H1 (cell line): ENCODE measurements around the gene HLF. TPM values are rescaled to one million over a fixed set of nuclear protein-coding genes. Genes with fewer than 3 reads are reported as not detected.

Experiments
- CTCF ChIA-PET: fragments of 300-600 bp; sonication (Branson Sonifier 250); formaldehyde crosslinking; loops from one replicate; lab custom pipeline; 2021; ENCODE audit not compliant: partially characterized antibody; lab: Charles Lee
- POLR2A ChIA-PET: fragments of 300-600 bp; sonication (Branson Sonifier 250); formaldehyde crosslinking; loops from one replicate; lab custom pipeline; 2021; ENCODE audit warnings: inconsistent platforms; ENCODE audit not compliant: partially characterized antibody; lab: Charles Lee
- DNase-seq, 2 experiments: peaks; one replicate each; pipeline versions ENCODE4 v3.0.0 to v3.0.0-alpha.2; 2010 to 2022; ENCODE audit warnings: low spot score in 2 of 2, low read depth in 1 of 2, mixed read lengths in 1 of 2
- FAIRE-seq: peaks from 2 replicates; lab custom pipeline; 2011; peaks lifted over from hg19 to GRCh38; lab: Jason Lieb, UNC
- H2AFZ ChIP-seq: 2 replicates; pipeline ENCODE4 v1.8.1; 2012; ENCODE audit warnings: low read length, inconsistent platforms
- H2AK5ac ChIP-seq: 2 replicates; pipeline ENCODE4 v1.6.1; 2013; ENCODE audit warnings: low read depth, low read length
- H2BK120ac ChIP-seq: replicated peaks from 2 replicates; pipeline ENCODE3; 2013; ENCODE audit warnings: low read depth, low read length, inconsistent platforms
- H2BK12ac ChIP-seq: 2 replicates; pipeline ENCODE4 v1.6.1; 2013; ENCODE audit warnings: low read depth, low read length
- H2BK15ac ChIP-seq: 2 replicates; pipeline ENCODE4 v1.6.1; 2013; ENCODE audit warnings: low read length
- H2BK20ac ChIP-seq: 2 replicates; pipeline ENCODE4 v1.6.1; 2013; ENCODE audit warnings: low read length
- H2BK5ac ChIP-seq: 2 replicates; pipeline ENCODE4 v1.6.1; 2013; ENCODE audit warnings: low read depth, low read length
- H3K14ac ChIP-seq: 2 replicates; pipeline ENCODE4 v1.6.1; 2013; ENCODE audit warnings: inconsistent platforms; ENCODE audit not compliant: insufficient read length
- H3K18ac ChIP-seq: 2 replicates; pipeline ENCODE4 v1.6.1; 2013; ENCODE audit warnings: low read length; ENCODE audit errors: extremely low read depth
- H3K23ac ChIP-seq: 2 replicates; pipeline ENCODE4 v1.6.1; 2013; ENCODE audit warnings: inconsistent platforms; ENCODE audit not compliant: insufficient read length
- H3K23me2 ChIP-seq: 2 replicates; pipeline ENCODE4 v1.6.1; 2013; ENCODE audit warnings: low read depth, low read length
- H3K27ac ChIP-seq: 2 replicates; pipeline ENCODE4 v1.6.1; 2011; ENCODE audit warnings: low read depth, low read length, inconsistent platforms
- H3K27me3 ChIP-seq, 4 experiments: replicated peaks in 1 of 4; 1 replicate in 1 of 4; 2 replicates in 3 of 4; pipeline versions ENCODE4 v1.6.1 to v1.8.1; 2011 to 2013; ENCODE audit warnings: low read length in 3 of 4, mild to moderate bottlenecking in 3 of 4, inconsistent platforms in 2 of 4, mixed read lengths in 2 of 4, moderate library complexity in 1 of 4; ENCODE audit not compliant: control insufficient read depth in 3 of 4, insufficient read depth in 3 of 4; ENCODE audit errors: extremely low read depth in 1 of 4
- H3K36me3 ChIP-seq, 4 experiments: 2 replicates each; pipeline versions ENCODE4 v1.6.1 to v1.8.1; 2011 to 2013; ENCODE audit warnings: mild to moderate bottlenecking in 4 of 4, low read length in 3 of 4, moderate library complexity in 2 of 4, control low read depth in 1 of 4, inconsistent platforms in 1 of 4; ENCODE audit not compliant: insufficient read depth in 4 of 4, control insufficient read depth in 2 of 4
- H3K4ac ChIP-seq: replicated peaks from 2 replicates; pipeline ENCODE3; 2013; ENCODE audit warnings: low read length, low read depth, mixed read lengths, inconsistent platforms; ENCODE audit not compliant: insufficient read length
- H3K4me1 ChIP-seq, 4 experiments: replicated peaks in 1 of 4; 1 replicate in 1 of 4; 2 replicates in 3 of 4; pipeline versions ENCODE4 v1.6.1 to v1.8.1; 2011 to 2013; ENCODE audit warnings: low read length in 3 of 4, inconsistent platforms in 2 of 4, mixed read lengths in 1 of 4; ENCODE audit not compliant: insufficient read depth in 4 of 4, control insufficient read depth in 3 of 4
- H3K4me2 ChIP-seq, 2 experiments: 2 replicates each; pipeline versions ENCODE4 v1.6.1 to v1.8.1; 2011 to 2013; ENCODE audit warnings: low read depth in 2 of 2, low read length in 2 of 2, control low read depth in 1 of 2, inconsistent platforms in 1 of 2, mild to moderate bottlenecking in 1 of 2; ENCODE audit not compliant: insufficient read depth in 1 of 2
- H3K4me3 ChIP-seq, 4 experiments: fragments of 200-600, 300-600 bp in 1 of 4; sonication (generic), shearing (Covaris generic), sonication (Bioruptor Twin) in 1 of 4; 2 replicates each; pipeline versions ENCODE4 v1.5.1 to v1.8.1; 2011 to 2016; ENCODE audit warnings: low read length in 4 of 4, low read depth in 3 of 4, control low read depth in 2 of 4, inconsistent platforms in 2 of 4, mild to moderate bottlenecking in 2 of 4, mixed read lengths in 1 of 4, moderate library complexity in 1 of 4; ENCODE audit not compliant: insufficient read depth in 2 of 4; ENCODE audit errors: extremely low read depth in 1 of 4
- H3K56ac ChIP-seq: replicated peaks from 2 replicates; pipeline ENCODE3; 2013; ENCODE audit warnings: low read depth, mild to moderate bottlenecking, mixed read lengths, low read length, inconsistent platforms; ENCODE audit not compliant: insufficient read length
- H3K79me1 ChIP-seq: 2 replicates; pipeline ENCODE4 v1.6.1; 2013; ENCODE audit warnings: low read depth, low read length, control low read depth
- H3K79me2 ChIP-seq, 2 experiments: 2 replicates each; pipeline versions ENCODE4 v1.6.1 to v1.8.1; 2012 to 2013; ENCODE audit warnings: low read length in 2 of 2, mild to moderate bottlenecking in 2 of 2, inconsistent platforms in 1 of 2; ENCODE audit not compliant: insufficient read depth in 2 of 2, control insufficient read depth in 1 of 2
- H3K9ac ChIP-seq, 4 experiments: replicated peaks in 1 of 4; 1 replicate in 1 of 4; 2 replicates in 3 of 4; pipeline versions ENCODE4 v1.6.1 to v1.8.1; 2011 to 2013; ENCODE audit warnings: low read depth in 3 of 4, low read length in 3 of 4, control low read depth in 2 of 4, mild to moderate bottlenecking in 2 of 4, moderate library complexity in 2 of 4, inconsistent platforms in 1 of 4; ENCODE audit errors: extremely low read depth in 1 of 4
- H3K9me3 ChIP-seq, 2 experiments: 2 replicates each; pipeline versions ENCODE4 v1.6.1 to v1.8.1; 2012 to 2013; ENCODE audit warnings: mild to moderate bottlenecking in 2 of 2, moderate library complexity in 2 of 2, control low read depth in 1 of 2, inconsistent platforms in 1 of 2, low read depth in 1 of 2, low read length in 1 of 2, mixed read lengths in 1 of 2; ENCODE audit not compliant: insufficient read depth in 2 of 2
- H4K20me1 ChIP-seq, 2 experiments: replicated peaks in 1 of 2; 2 replicates each; pipeline versions ENCODE3 to v1.8.1; 2011 to 2013; ENCODE audit warnings: inconsistent platforms in 2 of 2, low read length in 2 of 2, mild to moderate bottlenecking in 1 of 2; ENCODE audit not compliant: insufficient read depth in 2 of 2, control insufficient read depth in 1 of 2
- H4K5ac ChIP-seq: 2 replicates; pipeline ENCODE4 v1.6.1; 2013; ENCODE audit warnings: low read length, low read depth, mixed read lengths, inconsistent platforms; ENCODE audit not compliant: insufficient read length
- H4K8ac ChIP-seq: 2 replicates; pipeline ENCODE4 v1.8.0; 2013; ENCODE audit warnings: mild to moderate bottlenecking, moderate library complexity, low read length, inconsistent platforms; ENCODE audit not compliant: insufficient read depth; ENCODE audit errors: extremely low read depth
- H4K91ac ChIP-seq: replicated peaks from 2 replicates; pipeline ENCODE3; 2013; ENCODE audit warnings: low read length, mixed read lengths, inconsistent platforms; ENCODE audit not compliant: insufficient read length
- RAD21 ChIP-seq, 2 experiments: IDR thresholded peaks in 1 of 2; conservative IDR thresholded peaks in 1 of 2; 2 replicates each; pipeline ENCODE4 v1.6.1; 2011; ENCODE audit warnings: low read depth in 2 of 2, low read length in 2 of 2, improper control_type of control experiment in 1 of 2, inconsistent platforms in 1 of 2, mild to moderate bottlenecking in 1 of 2, moderate library complexity in 1 of 2
- WGBS, 2 experiments: shearing (Covaris generic) in 1 of 2; methylation state at CpG; one replicate each; pipeline versions ENCODE4 v1.1.6 to v1.1.7; 2013 to 2015; ENCODE audit warnings: low lambda C conversion rate in 2 of 2, mixed read lengths in 2 of 2, inconsistent platforms in 1 of 2, low coverage in 1 of 2, missing lambda C conversion rate in 1 of 2; ENCODE audit not compliant: insufficient replicate concordance in 2 of 2, insufficient coverage in 1 of 2, insufficient read length in 1 of 2; ENCODE audit errors: extremely low coverage in 1 of 2, missing lambda C conversion rate in 1 of 2; 5-methylcytosine and 5-hydroxymethylcytosine counted together
- polyA plus RNA-seq, 7 experiments: library from polyadenylated mRNA; depleted of rRNA in 3 of 7; stranded (reverse) in 5 of 7; unstranded in 2 of 7; fragments of >200 nt in 5 of 7; fragments of 200-250 nt in 2 of 7; gene quantifications; 1 replicate in 5 of 7; 2 replicates in 1 of 7; 4 replicates in 1 of 7; pipeline versions ENCODE4 v1.2.1 to v1.2.3, GENCODE V29; 2011 to 2013; ENCODE audit warnings: missing spikeins in 2 of 7, mixed read lengths in 2 of 7
- total RNA-seq: library from RNA; stranded (reverse); fragmentation: NEBNext Ultra II Directional; extraction: Animal tissue kit (Norgen Biotek cat#: 25700); gene quantifications from 2 replicates; pipeline ENCODE4 v1.2.1, GENCODE V29; 2021

Gene HLF
- total and polyA plus RNA-seq, 2 of the 8 experiments (the other 6 are each of a cell fraction or from before 2014, with no cell fraction given): 0.39 to 0.60 TPM

DNA sequence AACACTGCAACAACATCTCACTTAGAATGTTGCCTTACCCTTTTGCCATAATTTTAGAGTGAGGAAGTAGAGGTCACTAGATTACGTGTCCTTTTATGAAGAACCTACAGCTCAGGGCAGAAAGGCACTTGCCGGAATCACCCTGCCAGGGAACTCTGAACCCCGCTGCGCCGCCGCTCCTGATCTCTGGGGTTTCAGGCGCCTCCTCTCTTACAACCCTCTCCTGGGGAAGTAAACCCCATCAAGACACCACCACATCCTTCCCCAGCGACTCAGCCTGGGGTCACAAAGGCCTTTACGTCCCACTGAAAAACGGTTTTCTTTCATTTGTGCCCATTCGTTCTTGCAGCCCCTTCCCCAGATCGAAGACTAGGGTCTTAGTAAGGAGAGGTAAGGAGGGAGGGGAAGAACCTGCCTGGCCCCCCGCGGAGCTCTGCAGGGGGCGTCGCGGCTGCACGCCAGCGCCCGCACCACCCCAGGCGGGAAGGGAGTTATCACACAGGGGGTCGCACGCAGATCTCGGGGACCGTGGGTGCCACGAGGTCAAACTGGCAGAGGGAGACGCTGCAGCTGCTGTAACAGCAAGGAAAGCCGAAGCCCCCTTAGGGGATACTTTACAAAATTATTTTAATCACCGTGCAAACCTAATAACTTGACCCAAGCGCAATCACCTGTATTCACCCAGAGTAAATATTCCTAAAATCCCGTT, 1.0 kb upstream of the HLF start:
- H3K4me3 ChIP-seq: peak overlapping the region; percentile 23 to 70 (median 34); a peak in 5 of 8 replicates
- no peaks in the 10 kb centered on the region for H3K79me1 ChIP-seq
- FAIRE-seq (no peak), DNase-seq (peak in 1 of 2 experiments; percentile 51)
- H3K23me2 ChIP-seq: peaks cover 10% of the 10 kb centered on the region; the same call in 1 of the 2 replicates
- no peaks in the 10 kb centered on the region for H3K79me2 ChIP-seq
- no peak overlapping the region for H4K91ac ChIP-seq
- H3K27me3 ChIP-seq: peaks cover 19 to 56% (median 46%) of the 10 kb centered on the region in 4 experiments
- H3K56ac ChIP-seq: no peak overlapping the region
- H2BK20ac ChIP-seq: no peak overlapping the region
- H3K27ac ChIP-seq: no peak overlapping the region
- peak overlapping the region; percentile 79 to 98 for H3K4me2 ChIP-seq
- H2AFZ ChIP-seq: no peak overlapping the region
- no peak overlapping the region for H3K18ac ChIP-seq
- no peak overlapping the region for H4K8ac ChIP-seq
- no peak overlapping the region for H2BK15ac ChIP-seq
- no peak overlapping the region for H3K4ac ChIP-seq
- H3K9ac ChIP-seq: peak overlapping the region in 1 of 4 experiments; percentile 37; a peak in 1 of 7 replicates
- no peak overlapping the region for H4K5ac ChIP-seq
- ChIA-PET POLR2A (interaction anchor here (2.5 kb wide), 1 partner anchor 25 kb away, joined by 9 read pairs; no protein-coding TSS in a partner anchor), CTCF (interaction anchor here (1.6 to 2.7 kb wide), 2 partner anchors 21 to 26 kb away, joined by 3 to 11 read pairs; no protein-coding TSS in a partner anchor)
- H3K9me3 ChIP-seq: no peaks in the 10 kb centered on the region; a peak in 2 of 4 replicates
- no peak overlapping the region for H2BK5ac ChIP-seq
- no peak overlapping the region for H3K23ac ChIP-seq
- H2BK12ac ChIP-seq: no peak overlapping the region
- peaks cover 0 to 14% (median 7%) of the 10 kb centered on the region in 4 experiments; a peak in 4 of 7 replicates for H3K4me1 ChIP-seq
- H3K14ac ChIP-seq: no peak overlapping the region
- peaks cover 0 to 4% of the 10 kb centered on the region in 2 experiments for H4K20me1 ChIP-seq
- H2BK120ac ChIP-seq: no peak overlapping the region
- no peaks in the 10 kb centered on the region for H3K36me3 ChIP-seq
- H2AK5ac ChIP-seq: no peak overlapping the region
- 9% methylated on average over 29 of the region's 31 CpGs; no CpG with 5 or more reads in 1 of the 2 experiments for WGBS, 2 experiments
- no peak for TF ChIP-seq RAD21 (IDR thresholded peaks at IDR 0.05 in 1 of 2, conservative IDR thresholded peaks at IDR 0.05 in 1 of 2; ENCODE audit: low read depth in 2 of 2, low read length in 2 of 2)
